Right lobe of liver (tissue), 4 donors: ENCODE results near the gene SLC9A4.

ENCODE experiments used
- POLR2A ChIP-seq: fragments of 450-650 bp; IDR thresholded peaks from one replicate; pipeline ENCODE4 v1.6.1; 2017; ENCODE audit warnings: antibody characterized with exemption, mild to moderate bottlenecking
- TF ChIP-seq, protein P1 (sequence below), 4 donors: fragments of 200-600 bp in 3 of 4; fragments of 450-650 bp in 1 of 4; IDR thresholded peaks; one replicate each; pipeline versions ENCODE4 v1.5.1 to v1.8.0; 2016 to 2022; ENCODE audit warnings: antibody characterized with exemption in 4 of 4, mild to moderate bottlenecking in 2 of 4
- donor health status: DM: no; HTN: no; CAD: no.
- donor health status: DM: no; HTN: no; CAD: no.
- donor health status: DM: no; HTN: yes; CAD: no.

GRCh38 chr2:102522890-102523289 is 49.9 kb downstream of the SLC9A4 start:
- TF ChIP-seq, protein P1, sequence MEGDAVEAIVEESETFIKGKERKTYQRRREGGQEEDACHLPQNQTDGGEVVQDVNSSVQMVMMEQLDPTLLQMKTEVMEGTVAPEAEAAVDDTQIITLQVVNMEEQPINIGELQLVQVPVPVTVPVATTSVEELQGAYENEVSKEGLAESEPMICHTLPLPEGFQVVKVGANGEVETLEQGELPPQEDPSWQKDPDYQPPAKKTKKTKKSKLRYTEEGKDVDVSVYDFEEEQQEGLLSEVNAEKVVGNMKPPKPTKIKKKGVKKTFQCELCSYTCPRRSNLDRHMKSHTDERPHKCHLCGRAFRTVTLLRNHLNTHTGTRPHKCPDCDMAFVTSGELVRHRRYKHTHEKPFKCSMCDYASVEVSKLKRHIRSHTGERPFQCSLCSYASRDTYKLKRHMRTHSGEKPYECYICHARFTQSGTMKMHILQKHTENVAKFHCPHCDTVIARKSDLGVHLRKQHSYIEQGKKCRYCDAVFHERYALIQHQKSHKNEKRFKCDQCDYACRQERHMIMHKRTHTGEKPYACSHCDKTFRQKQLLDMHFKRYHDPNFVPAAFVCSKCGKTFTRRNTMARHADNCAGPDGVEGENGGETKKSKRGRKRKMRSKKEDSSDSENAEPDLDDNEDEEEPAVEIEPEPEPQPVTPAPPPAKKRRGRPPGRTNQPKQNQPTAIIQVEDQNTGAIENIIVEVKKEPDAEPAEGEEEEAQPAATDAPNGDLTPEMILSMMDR (IDR thresholded peaks at IDR 0.05), result no peak
- no peak for TF ChIP-seq POLR2A
